HG03439 (cell line): ENCODE data around the gene FCHO2.

ENCODE experiments used
- ATAC-seq: cut with Tn5 transposase; IDR thresholded peaks from one replicate; pipeline ENCODE4 v1.9.1; 2021; ENCODE audit warnings: mild to moderate bottlenecking, moderate library complexity; ENCODE audit not compliant: unreplicated experiment

FCHO2 gene

GRCh38 chr5:73104326-73104725 lies 148.5 kb downstream of the FCHO2 start:
- no peak for ATAC-seq

GRCh38 chr5:73106335-73106734 lies 150.5 kb downstream of the FCHO2 start:
- no peak for ATAC-seq

- no peak for ATAC-seq
These were observed 154.3 kb downstream of the FCHO2 start for GRCh38 chr5:73110190-73110589.

- no peak for ATAC-seq
These were observed 155.7 kb downstream of the FCHO2 start for GRCh38 chr5:73111536-73111935.

GRCh38 chr5:73112359-73112758 lies 156.5 kb downstream of the FCHO2 start:
- no peak for ATAC-seq

GRCh38 chr5:73114044-73114688 lies 158.3 kb downstream of the FCHO2 start:
- no peak for ATAC-seq

- no peak for ATAC-seq
These were observed 159.7 kb downstream of the FCHO2 start for GRCh38 chr5:73115399-73116051.

GRCh38 chr5:73116506-73116905 lies 160.7 kb downstream of the FCHO2 start:
- ATAC-seq: no peak

- ATAC-seq: no peak
These were observed 161.4 kb downstream of the FCHO2 start for GRCh38 chr5:73117088-73117740.

- no peak for ATAC-seq
These were observed 162.6 kb downstream of the FCHO2 start for GRCh38 chr5:73118391-73118973.

GRCh38 chr5:73119451-73120157 lies 163.8 kb downstream of the FCHO2 start:
- ATAC-seq: no peak

- no peak for ATAC-seq
These were observed 164.6 kb downstream of the FCHO2 start, which contains the start of gene TMEM171 for GRCh38 chr5:73120222-73121118. TSS of gene TMEM171 (plus strand) at chr5:73120575. CDS start at chr5:73123374, 2,799 bp downstream.

- no peak for ATAC-seq
These were observed 165.2 kb downstream of the FCHO2 start for GRCh38 chr5:73121119-73121463.

- no peak for ATAC-seq
These were observed 167.3 kb downstream of the FCHO2 start for GRCh38 chr5:73122875-73123810.

- ATAC-seq: no peak
These were observed 169.4 kb downstream of the FCHO2 start for GRCh38 chr5:73125289-73125688.

GRCh38 chr5:73126381-73126780 lies 170.5 kb downstream of the FCHO2 start:
- ATAC-seq: no peak

- ATAC-seq: no peak
These were observed 171.1 kb downstream of the FCHO2 start for GRCh38 chr5:73126957-73127356.

GRCh38 chr5:73129143-73129542 lies 173.3 kb downstream of the FCHO2 start:
- no peak for ATAC-seq

GRCh38 chr5:73130811-73131210 lies 175.0 kb downstream of the FCHO2 start:
- ATAC-seq: no peak
